Common myeloid progenitor, CD34-positive (primary cell): ENCODE measurements around the gene NPAS2.

ENCODE experiments used
- CTCF ChIA-PET: fragments of 350-600 bp; sonication (Branson Sonifier 250); formaldehyde crosslinking; loops from one replicate; lab custom pipeline; 2021; ENCODE audit warnings: antibody characterized with exemption; lab: Charles Lee
- POLR2A ChIA-PET: fragments of 350-600 bp; sonication (Branson Sonifier 250); formaldehyde crosslinking; loops from one replicate; lab custom pipeline; 2021; ENCODE audit warnings: antibody characterized with exemption; lab: Charles Lee
- DNase-seq, 3 donors: peaks; one replicate each; pipeline versions ENCODE4 v3.0.0 to v3.0.0-alpha.2; 2013
- H3K27ac ChIP-seq, 2 experiments: 1 replicate in 1 of 2; 2 replicates in 1 of 2; pipeline ENCODE4 v1.7.0; 2013; ENCODE audit warnings: inconsistent platforms in 2 of 2, low read length in 2 of 2, mild to moderate bottlenecking in 2 of 2, low read depth in 1 of 2, moderate library complexity in 1 of 2; ENCODE audit not compliant: severe bottlenecking in 2 of 2, insufficient read depth in 1 of 2, poor library complexity in 1 of 2
- H3K27me3 ChIP-seq, 5 experiments: replicated peaks in 2 of 5; 1 replicate in 3 of 5; 2 replicates in 2 of 5; pipeline versions ENCODE4 v1.6.1 to v1.7.0; 2013; ENCODE audit warnings: low read length in 4 of 5, mild to moderate bottlenecking in 2 of 5, moderate library complexity in 2 of 5, inconsistent platforms in 1 of 5; ENCODE audit not compliant: insufficient read depth in 5 of 5, control insufficient read depth in 4 of 5
- H3K36me3 ChIP-seq, 4 experiments: 1 replicate in 2 of 4; 2 replicates in 2 of 4; pipeline versions ENCODE4 v1.6.1 to v1.7.0; 2013; ENCODE audit warnings: low read length in 3 of 4, control low read depth in 1 of 4, mild to moderate bottlenecking in 1 of 4; ENCODE audit not compliant: control insufficient read depth in 4 of 4, insufficient read depth in 4 of 4
- H3K4me1 ChIP-seq, 4 experiments: 1 replicate in 3 of 4; 2 replicates in 1 of 4; pipeline versions ENCODE4 v1.6.1 to v1.7.1; 2013; ENCODE audit warnings: low read length in 3 of 4, mild to moderate bottlenecking in 3 of 4, control low read depth in 1 of 4, inconsistent platforms in 1 of 4, moderate library complexity in 1 of 4; ENCODE audit not compliant: control insufficient read depth in 4 of 4, insufficient read depth in 4 of 4; ENCODE audit errors: control extremely low read depth in 1 of 4
- H3K4me3 ChIP-seq, 7 experiments: 1 replicate in 4 of 7; 2 replicates in 3 of 7; pipeline versions ENCODE4 v1.5.1 to v1.7.0; 2013; ENCODE audit warnings: mild to moderate bottlenecking in 7 of 7, low read length in 6 of 7, moderate library complexity in 6 of 7, inconsistent platforms in 2 of 7, low read depth in 2 of 7, control low read depth in 1 of 7; ENCODE audit not compliant: insufficient read depth in 4 of 7, control insufficient read depth in 1 of 7; ENCODE audit errors: extremely low read depth in 1 of 7
- H3K9me3 ChIP-seq, 5 experiments: 1 replicate in 4 of 5; 2 replicates in 1 of 5; pipeline versions ENCODE4 v1.6.1 to v1.7.1; 2013; ENCODE audit warnings: low read length in 4 of 5, mild to moderate bottlenecking in 2 of 5, inconsistent platforms in 1 of 5, low read depth in 1 of 5, moderate library complexity in 1 of 5; ENCODE audit not compliant: control insufficient read depth in 4 of 5, insufficient read depth in 2 of 5; ENCODE audit errors: control extremely low read depth in 1 of 5
- WGBS: methylation state at CpG from one replicate; pipeline ENCODE4 v1.1.5; 2013; ENCODE audit not compliant: insufficient coverage; 5-methylcytosine and 5-hydroxymethylcytosine counted together

Gene NPAS2

GRCh38 chr2:101027852-101028251 lies 207.9 kb downstream of the NPAS2 start:
- WGBS, result 97% methylated on average over 8 of the region's 8 CpGs
- Histone ChIP-seq H3K27ac (no peak overlapping the region), H3K9me3 (no peaks in the 10 kb centered on the region), H3K4me1 (no peaks in the 10 kb centered on the region), H3K4me3 (no peak overlapping the region), H3K36me3 (peaks cover 0 to 5% (median 0%) of the 10 kb centered on the region in 4 experiments), H3K27me3 (no peaks in the 10 kb centered on the region)
- no peak for DNase-seq
- CTCF ChIA-PET, result interaction anchor here (0.8 to 2.0 kb wide), 4 partner anchors 9 to 15 kb away, joined by 3 to 14 read pairs (median 3); no protein-coding TSS in a partner anchor
- POLR2A ChIA-PET, result no interaction called here

DNA sequence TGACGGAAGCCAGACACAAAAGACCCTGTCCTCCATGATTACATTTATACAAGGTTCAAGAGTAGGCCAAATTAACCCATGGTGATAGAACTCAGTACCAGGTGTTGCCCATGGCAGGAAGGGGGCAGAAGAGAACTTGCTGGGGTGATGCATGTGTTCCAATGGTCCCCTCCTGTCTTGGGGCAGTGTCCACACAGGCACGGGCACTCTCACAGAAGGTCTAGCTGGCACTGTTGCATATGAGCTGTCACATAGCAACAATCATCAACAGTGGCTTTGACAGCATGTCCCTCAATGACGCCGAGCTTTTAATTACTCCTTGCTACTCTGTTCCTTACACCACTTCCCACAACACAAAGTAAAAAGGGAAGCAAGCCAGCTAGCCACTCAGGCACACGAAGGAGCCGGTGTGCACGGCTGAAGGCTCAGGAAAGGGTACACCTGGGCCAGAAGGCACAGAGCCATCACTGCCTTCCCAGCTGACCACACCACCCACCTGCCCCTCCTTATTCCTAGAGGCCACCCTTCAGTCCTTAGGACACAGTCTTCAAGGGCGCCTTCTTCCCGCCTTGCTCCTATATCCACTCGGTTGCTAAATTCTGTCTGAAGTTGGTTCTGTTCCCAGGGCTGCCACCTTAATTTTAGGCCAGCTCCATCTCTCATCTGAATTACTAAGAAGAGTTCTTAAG lies 211.1 kb downstream of the NPAS2 start:
- Histone ChIP-seq H3K27ac (no peak overlapping the region), H3K27me3 (no peaks in the 10 kb centered on the region), H3K4me1 (no peaks in the 10 kb centered on the region), H3K4me3 (no peak overlapping the region), H3K36me3 (no peaks in the 10 kb centered on the region), H3K9me3 (no peaks in the 10 kb centered on the region)
- POLR2A ChIA-PET, result no interaction called here
- CTCF ChIA-PET, result interaction anchor here (0.7 kb wide), 1 partner anchor 105 kb away, joined by 3 read pairs; no protein-coding TSS in a partner anchor
- no peak for DNase-seq
- WGBS, result 89% methylated on average over 9 of the region's 10 CpGs

DNA sequence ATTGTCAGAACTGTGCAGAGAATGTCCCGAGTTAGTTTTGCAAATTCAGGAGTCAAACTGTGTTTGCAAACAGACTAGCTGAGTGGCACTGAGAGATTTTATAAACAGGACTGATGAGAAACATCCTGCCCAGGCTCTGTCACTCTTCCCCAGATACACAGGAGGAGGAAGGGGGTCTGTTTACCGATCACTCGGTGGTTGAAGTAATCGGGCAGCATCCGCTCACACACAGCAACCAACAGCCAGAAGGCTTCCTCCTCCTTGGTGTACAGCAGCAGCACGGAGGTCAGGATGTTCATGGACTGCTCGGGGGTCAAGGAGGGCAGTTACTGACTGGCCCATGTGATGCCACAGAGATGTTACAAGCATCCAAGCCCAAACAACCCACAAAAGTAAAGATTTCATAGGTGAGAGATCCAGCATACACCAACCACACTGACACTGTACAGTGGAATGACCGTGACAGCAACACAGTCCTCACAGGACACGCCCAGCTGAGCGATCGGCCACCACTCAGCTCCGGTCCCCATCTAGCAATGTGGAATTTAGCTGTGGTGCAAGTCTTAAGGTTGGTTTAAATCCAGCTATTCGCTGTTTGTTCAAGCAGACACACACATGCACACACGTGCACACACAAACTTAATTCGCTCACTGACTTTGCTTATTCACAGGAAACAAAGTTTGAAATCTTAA lies 212.3 kb downstream of the NPAS2 start:
- DNase-seq, result no peak
- H3K27ac ChIP-seq, result no peak overlapping the region
- no peaks in the 10 kb centered on the region for H3K4me1 ChIP-seq
- ChIA-PET POLR2A (no interaction called here), CTCF (interaction anchor here (0.7 to 1.7 kb wide), 3 partner anchors 11 to 173 kb away, joined by 3 to 4 read pairs (median 3); no protein-coding TSS in a partner anchor)
- 97% methylated on average over 6 of the region's 15 CpGs for WGBS
- no peaks in the 10 kb centered on the region for H3K27me3 ChIP-seq
- no peaks in the 10 kb centered on the region for H3K9me3 ChIP-seq
- H3K36me3 ChIP-seq, result no peaks in the 10 kb centered on the region
- no peak overlapping the region for H3K4me3 ChIP-seq

DNA sequence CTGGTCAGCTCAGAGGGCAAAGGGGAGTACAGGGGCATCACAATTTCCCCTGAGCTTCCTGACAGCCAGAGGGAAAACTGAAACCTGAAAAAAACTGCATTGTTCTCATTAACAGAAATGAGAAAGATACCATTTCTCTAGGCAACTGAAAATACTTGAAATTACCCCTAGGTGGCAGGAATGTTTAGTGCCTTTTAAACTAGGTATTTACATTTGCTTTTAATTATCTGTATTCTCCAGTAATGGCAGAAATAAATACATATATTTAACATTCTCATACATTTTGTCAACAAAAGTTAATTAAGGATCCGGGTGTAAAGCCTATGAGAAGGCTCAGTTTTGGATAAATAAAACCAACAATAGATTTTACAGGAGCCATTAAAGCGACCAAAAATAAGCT lies 216.6 kb downstream of the NPAS2 start:
- CTCF ChIA-PET, result interaction anchor here (1.0 to 4.3 kb wide), 10 partner anchors 9 to 216 kb away, joined by 3 to 34 read pairs (median 5); partner anchors contain the start of genes CNOT11 and TBC1D8
- DNase-seq, result peak in 2 of 3 donors; percentile 26 to 42
- POLR2A ChIA-PET, result no interaction called here
- no peaks in the 10 kb centered on the region for H3K9me3 ChIP-seq
- no peak overlapping the region for H3K27ac ChIP-seq
- H3K36me3 ChIP-seq, result peaks cover 0 to 4% (median 0%) of the 10 kb centered on the region in 4 experiments
- WGBS, result 100% methylated on average over 2 of the region's 2 CpGs
- no peaks in the 10 kb centered on the region for H3K27me3 ChIP-seq
- H3K4me3 ChIP-seq, result no peak overlapping the region
- peaks cover 0 to 5% (median 0%) of the 10 kb centered on the region in 4 experiments for H3K4me1 ChIP-seq

- 96% methylated on average over 17 of the region's 19 CpGs for WGBS
- Histone ChIP-seq H3K4me1 (peaks cover 0 to 7% (median 0%) of the 10 kb centered on the region in 4 experiments), H3K9me3 (no peaks in the 10 kb centered on the region), H3K27ac (no peak overlapping the region), H3K27me3 (no peaks in the 10 kb centered on the region), H3K36me3 (peaks cover 0 to 4% (median 0%) of the 10 kb centered on the region in 4 experiments), H3K4me3 (no peak overlapping the region)
- DNase-seq, result no peak
- ChIA-PET CTCF (interaction anchor here (1.0 to 4.3 kb wide), 10 partner anchors 10 to 215 kb away, joined by 3 to 34 read pairs (median 5); partner anchors contain the start of genes CNOT11 and TBC1D8), POLR2A (interaction anchor here (0.6 kb wide), 1 partner anchor 25 kb away, joined by 4 read pairs; no protein-coding TSS in a partner anchor)
Measured at GRCh38 chr2:101037161-101037755, 217.3 kb downstream of the NPAS2 start.

DNA sequence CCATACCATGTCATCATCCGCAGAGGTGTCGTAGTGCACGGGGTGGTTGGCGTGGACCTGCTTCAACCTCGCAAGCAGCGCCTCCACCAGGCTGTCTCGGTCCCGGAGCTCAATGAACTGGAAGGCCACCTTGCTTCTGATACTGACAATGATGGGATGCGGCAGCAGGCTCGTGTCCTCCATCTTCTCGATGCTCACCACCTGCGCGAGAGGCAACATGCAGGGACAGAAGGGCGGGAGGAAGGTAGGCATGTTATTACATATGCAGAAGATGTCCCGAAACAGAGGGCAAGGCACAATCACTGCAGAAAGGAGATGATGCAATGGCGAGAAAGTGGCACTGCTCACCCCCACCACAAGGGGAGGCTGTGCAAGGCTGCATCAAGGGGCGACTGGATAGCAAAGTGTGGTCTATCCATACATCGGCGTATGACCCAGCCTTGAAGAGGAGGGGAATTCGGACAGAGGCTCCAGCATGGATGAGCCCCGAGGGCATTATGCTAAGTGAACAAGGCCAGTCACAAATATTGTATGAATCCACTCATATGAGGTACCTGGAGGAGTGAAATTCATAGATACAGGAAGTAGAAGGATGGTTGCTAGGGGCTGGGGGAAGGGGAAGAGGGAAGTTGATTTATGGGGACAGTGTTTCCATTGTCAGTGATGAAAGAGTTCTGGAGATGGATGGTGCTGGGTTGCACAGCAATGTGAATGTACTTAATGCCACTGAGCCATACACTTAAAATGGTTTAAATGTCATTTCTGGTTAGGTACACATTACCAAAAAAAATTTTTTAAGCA lies 218.7 kb downstream of the NPAS2 start:
- Histone ChIP-seq H3K27me3 (no peaks in the 10 kb centered on the region), H3K4me3 (no peak overlapping the region), H3K9me3 (no peaks in the 10 kb centered on the region), H3K36me3 (peaks cover 0 to 4% (median 0%) of the 10 kb centered on the region in 4 experiments), H3K4me1 (peaks cover 0 to 7% (median 0%) of the 10 kb centered on the region in 4 experiments), H3K27ac (no peak overlapping the region)
- CTCF ChIA-PET, result interaction anchor here (1.7 to 4.3 kb wide), 5 partner anchors 8 to 167 kb away, joined by 4 to 34 read pairs (median 13); partner anchors contain the start of gene TBC1D8
- 97% methylated on average over 21 of the region's 21 CpGs for WGBS
- POLR2A ChIA-PET, result no interaction called here
- peak in 2 of 3 donors; percentile 34 to 39 for DNase-seq
